GM18520 (cell line): ENCODE results near the gene AGBL3.
"Not testable (repeated sequence)": the region's sequence is repeated elsewhere in the genome, so short reads cannot be mapped to it uniquely, and the experiment has no call there.

Source experiments
- ATAC-seq: cut with Tn5 transposase; IDR thresholded peaks from one replicate; pipeline ENCODE4 v1.9.1; 2021; ENCODE audit not compliant: unreplicated experiment

AGBL3 gene

DNA sequence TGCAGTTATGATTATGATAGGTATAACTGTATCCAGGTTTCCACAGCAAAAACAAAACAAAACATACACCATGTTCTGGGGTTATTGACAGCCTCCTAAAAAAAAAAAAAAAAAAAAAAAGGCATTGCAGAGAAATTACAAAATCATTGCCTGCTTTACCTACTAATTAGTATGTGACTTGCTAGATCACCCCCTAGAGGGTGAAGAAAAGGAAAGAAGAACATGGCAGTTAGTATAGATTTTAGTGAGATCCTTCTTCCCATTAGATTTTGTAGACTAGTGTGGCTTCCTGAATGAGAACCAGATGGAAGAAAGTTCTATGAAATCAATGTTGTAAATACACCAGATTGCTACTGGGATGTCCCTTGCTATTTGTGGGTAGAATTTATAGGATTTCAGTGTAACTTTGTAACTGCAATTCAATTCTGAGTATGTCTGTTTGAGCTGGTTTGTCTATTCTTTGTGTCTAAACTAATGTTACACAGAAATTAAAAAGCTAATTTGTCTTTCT is 24.0 kb upstream of the AGBL3 start:
- no peak for ATAC-seq

DNA sequence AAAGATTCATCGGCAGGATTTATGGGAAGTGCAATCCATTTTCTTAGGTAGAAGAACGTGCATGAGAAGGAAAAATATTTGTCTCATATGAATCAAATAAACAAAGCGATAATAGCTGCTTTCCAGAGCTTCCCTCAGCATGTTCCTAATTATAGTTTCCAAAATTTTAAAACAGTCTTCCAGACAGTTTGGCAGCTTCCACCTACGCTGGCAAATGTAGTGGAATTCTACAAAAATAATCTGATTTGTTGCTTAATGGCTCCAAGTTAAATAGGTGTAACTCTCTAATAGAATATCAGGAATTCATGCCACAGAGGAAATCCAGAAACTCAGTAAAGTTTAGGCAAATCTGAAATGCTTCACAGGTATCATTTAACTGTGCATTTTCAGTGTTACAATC is 23.3 kb upstream of the AGBL3 start:
- ATAC-seq: no peak

- ATAC-seq: no peak
Observed at GRCh38 chr7:134966691-134967090, 19.6 kb upstream of the AGBL3 start.

- no peak for ATAC-seq
Observed at GRCh38 chr7:134968110-134968509, 18.2 kb upstream of the AGBL3 start.

DNA sequence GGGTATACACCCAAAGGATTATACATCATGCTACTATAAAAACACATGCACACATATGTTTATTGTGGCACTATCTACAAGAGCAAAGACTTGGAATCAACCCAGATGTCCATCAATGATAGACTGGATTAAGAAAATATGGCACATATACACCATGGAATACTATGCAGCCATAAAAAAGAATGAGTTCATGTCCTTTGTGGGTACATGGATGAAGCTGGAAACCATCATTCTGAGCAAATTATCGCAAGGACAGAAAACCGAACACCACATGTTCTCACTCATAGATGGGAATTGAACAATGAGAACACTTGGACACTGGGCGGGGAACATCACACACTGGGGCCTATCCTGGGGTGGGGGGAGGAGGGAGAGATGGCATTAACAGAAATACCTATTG is 4.7 kb upstream of the AGBL3 start:
- not testable (repeated sequence) for ATAC-seq

GRCh38 chr7:134985894-134986362 is 380 bp upstream of the AGBL3 start:
- peak; percentile 14 for ATAC-seq

DNA sequence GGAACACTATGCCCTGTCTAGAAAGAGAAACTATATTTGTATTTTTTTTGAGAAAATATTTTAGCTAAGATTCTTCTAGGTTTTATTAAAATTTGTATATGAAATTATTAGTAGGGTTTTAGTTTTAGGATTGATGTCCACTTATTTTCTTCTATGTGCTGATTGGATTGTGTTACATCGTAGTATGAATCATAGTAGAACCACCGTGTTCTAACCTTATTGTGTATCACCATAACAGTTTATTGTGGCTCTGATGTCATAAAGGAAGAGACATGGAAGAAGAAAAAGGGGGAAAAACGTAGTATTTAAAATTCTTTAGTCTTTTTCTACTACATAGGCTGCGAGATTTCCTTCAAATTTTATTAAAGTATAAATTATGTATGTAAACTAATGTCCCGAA is 1.9 kb downstream of the AGBL3 start:
- no peak for ATAC-seq

DNA sequence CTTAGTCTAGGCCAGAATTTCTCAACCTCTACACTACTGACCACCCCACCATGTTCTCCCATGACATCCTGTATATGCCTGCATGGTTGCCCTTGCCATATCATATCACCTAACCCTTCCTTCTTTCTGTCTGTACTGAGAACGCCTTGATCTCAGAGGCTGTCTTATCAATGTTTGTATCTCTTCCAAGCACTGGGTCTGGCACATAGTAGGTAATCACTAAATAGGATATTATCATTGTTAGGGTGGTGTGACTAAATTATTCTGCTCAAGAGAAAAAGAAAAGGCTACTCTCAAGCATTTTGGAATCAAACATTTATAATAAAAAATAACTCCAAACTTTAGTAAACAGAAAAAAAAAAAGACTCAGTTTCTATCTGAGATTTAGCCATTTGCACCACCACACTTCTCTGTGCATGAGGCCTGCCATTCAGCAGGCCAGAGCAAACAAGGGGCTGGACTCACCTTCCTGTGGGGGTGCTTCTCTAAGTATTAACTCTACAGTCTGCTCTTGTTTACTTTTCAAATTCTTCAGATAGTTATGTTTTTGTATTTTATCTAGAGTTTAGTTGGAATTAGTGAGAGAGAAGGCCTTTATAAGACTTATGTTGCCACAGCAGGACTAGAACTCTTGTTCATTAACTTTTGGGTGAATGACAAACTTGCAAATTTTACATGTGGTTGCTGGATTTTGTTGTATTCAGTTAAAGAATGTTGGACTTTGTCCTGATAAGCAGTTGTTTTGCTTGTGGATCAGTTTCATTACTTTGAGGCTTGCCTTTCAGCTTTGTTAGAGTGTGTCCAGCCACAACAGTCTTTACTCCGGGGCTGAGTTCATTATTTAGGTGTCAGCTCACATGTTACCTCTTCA is 5.4 kb downstream of the AGBL3 start:
- ATAC-seq: no peak

- peak; percentile 66 for ATAC-seq
Observed at GRCh38 chr7:134992626-134993179, 6.4 kb downstream of the AGBL3 start.

GRCh38 chr7:134993877-134994456 is 7.7 kb downstream of the AGBL3 start:
- no peak for ATAC-seq

DNA sequence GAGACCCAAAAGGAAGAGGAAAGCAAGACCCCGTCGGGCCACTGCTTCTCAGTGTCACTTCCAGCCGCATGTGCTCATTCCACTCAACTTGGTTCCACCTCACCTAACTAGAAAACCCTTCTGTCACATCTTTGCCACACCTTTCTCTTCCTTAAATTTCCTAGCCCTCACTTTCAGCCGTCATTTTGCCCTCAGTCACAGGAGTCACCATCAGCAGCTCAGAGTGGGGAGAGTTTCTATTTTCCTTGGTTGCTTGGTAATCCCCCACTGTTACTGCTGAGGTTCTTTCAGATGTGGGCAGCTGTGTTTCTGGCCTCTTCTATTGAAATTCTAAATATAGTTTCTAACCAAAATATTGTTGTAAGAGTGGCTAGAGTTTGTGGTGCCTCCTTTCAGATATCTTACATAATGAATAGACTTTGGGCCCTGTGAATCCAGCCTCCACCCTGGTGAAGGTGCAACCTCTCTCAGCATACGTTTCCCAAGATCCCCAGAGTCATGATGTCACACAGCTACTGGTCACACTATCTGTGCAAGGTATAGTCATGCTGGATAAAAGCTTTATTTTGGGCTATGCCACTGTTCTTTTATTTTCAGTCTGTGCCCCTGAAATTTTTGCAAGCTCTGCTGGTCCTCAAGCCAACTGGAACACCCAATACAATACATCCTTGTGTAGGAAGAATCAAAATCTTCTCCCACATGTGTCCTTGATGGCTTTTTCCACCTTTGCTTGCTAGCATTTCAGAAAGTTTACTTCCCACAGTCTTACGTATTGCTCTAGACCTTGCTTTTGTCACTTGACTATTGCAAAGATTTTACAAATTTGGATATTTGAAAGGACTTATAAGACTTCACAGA is 9.2 kb downstream of the AGBL3 start:
- peak; percentile 23 for ATAC-seq

- ATAC-seq: peak; percentile 27
Observed at GRCh38 chr7:134996097-134996550, 9.8 kb downstream of the AGBL3 start.

GRCh38 chr7:134997214-134997885 is 11.0 kb downstream of the AGBL3 start:
- ATAC-seq: no peak

DNA sequence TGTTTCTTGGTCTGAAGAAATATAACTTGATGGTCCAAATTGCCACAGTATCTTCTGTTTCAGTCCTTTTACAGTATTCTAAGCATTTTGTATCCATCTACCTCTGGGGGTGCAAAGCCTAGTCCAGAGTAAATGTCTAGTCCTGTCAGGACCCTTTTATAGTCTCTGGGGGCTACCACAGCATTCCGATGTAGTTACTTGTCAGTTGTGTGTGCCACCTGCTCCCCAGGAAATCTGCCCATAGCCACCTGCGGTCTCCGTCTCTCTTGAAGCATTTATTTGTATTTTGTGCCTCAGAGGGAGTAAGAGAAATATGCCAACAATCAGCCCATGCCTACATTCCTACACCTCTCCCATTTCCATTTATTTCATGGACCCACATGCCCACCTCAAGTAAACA is 12.8 kb downstream of the AGBL3 start:
- no peak for ATAC-seq

- ATAC-seq: no peak
Observed at GRCh38 chr7:135001390-135002165, 15.3 kb downstream of the AGBL3 start.

- ATAC-seq: no peak
Observed at GRCh38 chr7:135012229-135012628, 25.9 kb downstream of the AGBL3 start.

DNA sequence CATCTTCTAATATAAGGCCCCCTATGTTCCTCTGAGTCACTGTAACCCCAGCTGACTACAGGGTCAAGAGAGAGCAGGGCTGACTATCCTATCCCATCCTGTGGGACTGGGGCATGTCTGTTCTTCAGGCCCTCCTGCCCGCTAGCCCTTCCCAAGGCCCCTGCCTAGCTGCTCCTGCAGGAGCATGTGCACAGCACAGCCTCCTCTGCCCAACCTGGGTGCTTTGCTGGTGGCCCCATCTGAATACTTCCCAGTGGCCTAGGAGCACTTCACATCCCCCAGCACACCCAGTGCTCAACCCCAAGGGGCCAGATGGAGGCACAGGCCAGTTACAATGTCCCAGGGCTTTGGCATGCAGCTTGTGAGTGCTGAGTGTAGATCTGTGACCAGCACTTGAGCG is 37.3 kb downstream of the AGBL3 start:
- ATAC-seq: no peak

DNA sequence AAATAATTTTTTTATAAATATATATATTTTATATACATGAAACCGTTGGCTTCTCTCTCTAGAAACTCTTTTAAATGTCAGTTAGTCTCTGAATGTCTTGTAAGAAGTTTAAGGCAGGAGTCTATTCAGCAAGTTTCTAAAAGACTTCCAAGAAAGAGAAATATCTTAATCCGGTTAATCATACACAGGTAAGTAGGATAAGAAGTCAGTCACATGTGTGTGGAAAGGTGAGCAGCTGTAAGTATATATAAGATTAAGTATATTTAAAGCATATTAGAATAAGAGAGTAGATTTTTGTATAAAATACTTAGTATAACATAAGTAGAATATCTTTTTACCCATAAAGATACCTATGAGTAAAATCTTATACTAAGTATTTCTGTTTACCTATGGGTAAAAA is 48.9 kb downstream of the AGBL3 start:
- no peak for ATAC-seq

GRCh38 chr7:135067017-135067416 is 80.7 kb downstream of the AGBL3 start:
- ATAC-seq: not testable (repeated sequence)

DNA sequence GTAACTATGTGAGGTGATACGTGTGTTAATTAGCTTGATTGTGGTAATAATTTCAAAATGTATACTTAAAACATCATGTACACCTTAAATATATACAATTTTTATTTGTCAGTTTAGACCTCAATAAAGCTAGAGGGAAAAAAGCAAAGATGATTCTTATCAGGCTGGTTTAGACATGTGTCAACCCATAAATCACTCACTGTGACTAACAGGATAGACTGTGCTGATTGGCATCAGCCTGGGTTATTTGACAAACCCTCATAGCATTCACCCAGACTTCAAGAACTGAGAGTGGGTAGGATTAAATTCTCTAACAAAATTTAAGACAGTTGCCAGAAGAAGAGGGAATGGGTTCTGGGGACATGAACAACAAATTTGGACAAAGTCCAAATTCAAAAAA is 87.8 kb downstream of the AGBL3 start:
- ATAC-seq: no peak
